Activated gamma-delta T cell treated with Interleukin-2 at 50 U/mL for 16 hours (primary cell): ENCODE measurements around the gene LDB2.

Source experiments
- DNase-seq: peaks from one replicate; pipeline ENCODE4 v3.0.0-alpha.2; 2020

LDB2 gene

DNA sequence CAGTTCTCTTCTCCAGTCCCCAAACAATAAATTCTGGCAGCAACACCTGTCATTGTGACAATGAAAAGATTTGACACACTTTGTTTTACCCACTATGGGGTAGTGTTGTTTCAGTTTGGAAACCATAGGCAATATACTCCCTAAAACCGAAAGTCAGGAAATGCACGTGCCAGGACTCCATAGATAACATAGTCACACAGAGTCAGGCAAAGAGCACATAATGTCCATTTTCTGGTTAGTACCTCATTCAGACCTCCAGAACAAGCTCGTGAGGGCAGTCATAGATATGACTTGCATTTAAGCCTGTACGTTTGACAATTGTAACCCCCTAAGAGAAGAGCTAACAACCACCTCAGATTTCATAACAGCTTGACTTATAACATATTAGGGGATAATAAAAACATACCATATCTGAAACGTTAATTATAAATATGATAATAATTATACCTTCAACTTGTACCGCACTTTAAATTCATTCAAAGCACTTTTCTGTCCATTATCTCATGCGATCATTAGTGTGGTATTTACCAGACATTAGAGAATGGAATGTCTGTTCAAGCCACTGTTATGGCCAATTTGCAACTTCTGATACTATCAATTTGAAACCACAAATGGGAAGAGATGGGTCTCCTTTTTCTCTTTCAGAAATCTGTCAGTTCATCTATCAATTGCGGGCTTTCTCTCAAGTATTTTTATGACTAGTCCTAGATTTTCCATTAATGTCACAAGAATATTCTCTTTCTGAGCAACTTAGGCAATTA is 147.4 kb downstream of the LDB2 start:
- no peak for DNase-seq

DNA sequence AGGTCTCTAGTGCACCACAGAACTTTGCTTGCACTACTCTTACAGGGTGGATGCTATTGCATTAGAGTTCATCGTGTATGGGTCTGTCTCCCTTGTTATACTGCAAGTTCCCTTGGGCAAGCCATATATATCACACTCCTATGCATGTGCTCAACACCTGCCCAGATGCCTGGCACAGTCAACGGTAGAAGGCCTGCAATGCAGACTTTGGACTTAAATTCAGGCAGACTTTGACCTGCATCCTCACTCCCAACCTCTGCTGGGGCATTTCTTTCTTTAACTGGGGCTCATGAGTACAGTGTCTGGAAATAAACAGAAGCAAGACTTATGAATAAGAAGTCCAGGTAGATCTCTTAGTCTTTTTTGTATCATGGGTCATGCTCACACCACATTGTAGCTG is 148.2 kb downstream of the LDB2 start:
- no peak for DNase-seq

DNA sequence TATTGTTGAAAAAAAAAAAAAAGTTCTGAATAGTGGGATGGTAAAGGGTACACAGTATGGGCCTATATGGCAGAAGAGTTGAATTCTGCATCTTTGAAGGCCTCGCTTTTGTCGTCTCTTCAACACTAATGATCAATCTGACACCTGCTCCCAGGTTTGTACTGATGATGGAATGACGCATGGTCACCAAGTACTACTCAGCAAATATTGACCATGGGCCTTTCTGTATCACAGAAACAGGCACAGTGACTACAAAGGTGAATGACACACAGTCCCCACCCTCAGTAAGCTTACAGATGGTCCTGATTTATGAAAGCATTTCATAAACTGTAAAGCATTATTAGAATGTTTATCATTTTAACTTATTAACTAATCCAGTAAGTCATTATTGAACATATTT is 152.6 kb downstream of the LDB2 start:
- no peak for DNase-seq

DNA sequence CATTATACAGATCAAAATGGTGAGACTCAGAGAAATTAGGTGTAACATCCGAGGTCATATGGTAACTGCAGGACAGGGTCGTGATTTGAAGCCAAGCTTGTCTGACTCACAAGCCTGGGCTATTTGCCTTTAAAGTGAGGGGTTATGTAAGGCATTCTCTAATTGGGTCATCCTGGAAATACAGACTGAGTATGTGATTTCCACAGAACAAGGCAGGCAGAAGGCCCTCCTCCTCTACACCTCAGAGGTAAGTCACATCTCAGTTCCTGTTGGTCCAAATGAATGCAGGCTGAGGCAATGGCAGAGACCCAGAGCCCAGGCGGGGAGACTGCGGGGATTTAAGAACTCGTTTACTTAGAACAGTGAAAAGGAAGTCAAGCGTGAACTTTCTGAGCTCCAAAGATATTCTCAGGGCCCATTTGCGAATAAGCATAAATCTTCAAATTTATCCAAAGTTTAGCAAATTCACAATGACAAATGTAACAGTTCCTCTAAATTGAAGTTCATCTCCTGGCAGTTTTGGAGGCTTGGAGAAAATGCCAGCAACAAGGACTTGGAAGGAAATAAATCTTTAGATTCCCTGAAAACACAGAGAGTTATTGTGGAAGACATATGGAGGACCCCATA is 153.3 kb downstream of the LDB2 start:
- DNase-seq: no peak

DNA sequence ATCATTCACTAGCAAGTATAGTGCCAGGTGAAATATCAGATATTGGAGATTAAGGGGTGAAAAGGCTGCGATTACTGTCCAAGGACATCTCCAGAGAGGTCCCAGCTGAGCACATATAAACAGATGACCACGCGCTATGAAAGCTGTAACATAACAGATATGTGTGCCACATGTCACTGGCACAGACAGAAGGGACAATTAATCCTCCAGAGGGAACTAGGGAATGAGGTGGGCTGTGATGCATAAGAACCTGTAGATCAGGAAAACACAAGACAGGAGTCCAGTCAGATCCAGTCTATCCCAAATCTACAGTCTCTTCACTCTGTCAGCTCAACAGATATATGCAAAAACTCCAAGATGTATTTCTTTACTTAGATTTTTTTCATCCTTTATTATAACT is 157.2 kb downstream of the LDB2 start:
- DNase-seq: no peak

DNA sequence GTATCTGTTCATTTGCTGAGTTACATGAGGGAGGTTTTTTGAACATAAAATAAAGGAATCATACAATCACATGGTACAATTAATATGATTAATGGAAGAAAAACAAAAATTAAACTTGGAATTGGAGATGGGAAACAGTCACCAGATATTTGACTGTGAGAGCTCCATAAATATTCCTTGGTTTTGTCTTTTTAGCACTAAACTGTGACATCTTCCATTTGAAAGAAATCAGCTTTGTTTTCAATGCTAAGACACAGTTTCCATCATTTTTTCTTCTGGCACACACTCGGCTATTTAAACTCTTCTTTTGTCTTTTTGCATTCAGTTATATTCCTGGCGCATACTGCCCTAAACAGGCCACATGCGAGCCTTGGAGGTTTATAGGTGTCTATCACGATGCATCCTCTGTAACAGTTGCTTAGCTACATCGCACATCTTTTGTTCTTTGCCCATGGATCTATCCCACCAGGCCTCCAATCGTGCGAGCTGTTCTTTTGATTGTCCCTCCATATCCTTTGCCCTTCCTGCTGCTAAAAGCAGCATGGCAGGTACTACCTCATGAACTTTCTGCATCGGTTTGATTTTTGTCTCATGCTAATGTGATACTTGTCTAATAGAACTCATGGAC is 158.3 kb downstream of the LDB2 start:
- DNase-seq: no peak

DNA sequence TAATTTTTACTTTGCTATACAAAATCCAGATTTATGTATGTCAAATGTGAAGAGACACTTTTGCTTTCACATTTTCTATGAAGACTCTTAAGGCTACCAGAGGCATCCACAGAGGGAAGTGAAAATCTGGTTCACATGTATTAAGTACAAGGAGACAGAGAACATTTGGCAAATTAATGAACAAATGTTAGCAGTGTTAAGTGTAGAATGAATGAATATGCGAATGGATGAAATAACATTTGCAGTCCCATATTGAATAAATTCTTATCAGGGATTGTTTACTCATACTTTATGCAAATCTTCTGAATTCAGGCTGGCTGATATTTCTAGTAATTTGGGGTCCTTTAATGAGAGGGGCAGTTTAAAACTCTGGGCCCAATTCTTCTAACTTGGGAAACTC is 159.9 kb downstream of the LDB2 start:
- DNase-seq: no peak

DNA sequence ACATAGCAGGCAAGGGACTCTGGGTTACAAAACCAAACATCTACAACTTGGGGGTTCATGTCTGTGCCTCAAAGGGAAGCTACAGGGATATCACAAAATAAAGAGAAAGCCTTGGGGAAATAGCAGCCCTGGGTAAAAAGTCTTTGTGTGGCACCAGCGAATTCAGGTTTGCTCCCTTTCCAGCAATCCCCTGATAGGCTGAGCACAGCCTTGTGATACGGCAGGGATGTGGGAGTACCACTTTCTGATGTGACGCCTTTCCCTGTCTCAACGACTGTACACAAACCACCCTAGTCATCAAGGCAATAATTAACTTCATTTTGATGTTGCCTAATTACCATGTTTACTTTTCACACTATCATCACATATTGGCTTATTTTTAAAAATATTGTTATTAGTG is 164.9 kb downstream of the LDB2 start:
- no peak for DNase-seq

DNA sequence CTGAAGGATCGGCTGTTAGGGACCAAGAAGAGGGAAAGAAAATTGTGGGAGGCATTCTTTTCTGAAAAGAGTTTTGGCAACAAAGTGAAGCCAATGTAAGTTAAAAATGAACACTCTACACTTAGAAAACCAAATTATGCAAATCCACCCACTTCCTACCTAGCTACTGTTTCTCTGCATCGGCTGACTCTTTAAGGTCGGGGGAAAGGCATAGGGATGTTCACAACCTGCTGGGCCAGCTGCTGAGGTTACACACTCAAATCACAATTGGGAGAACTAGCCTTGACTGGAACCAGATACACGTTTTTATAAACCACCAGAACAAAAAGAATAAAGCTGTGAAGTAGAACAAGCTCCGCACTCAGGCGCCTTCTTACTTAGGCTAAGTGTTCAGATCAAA is 165.7 kb downstream of the LDB2 start:
- DNase-seq: no peak

DNA sequence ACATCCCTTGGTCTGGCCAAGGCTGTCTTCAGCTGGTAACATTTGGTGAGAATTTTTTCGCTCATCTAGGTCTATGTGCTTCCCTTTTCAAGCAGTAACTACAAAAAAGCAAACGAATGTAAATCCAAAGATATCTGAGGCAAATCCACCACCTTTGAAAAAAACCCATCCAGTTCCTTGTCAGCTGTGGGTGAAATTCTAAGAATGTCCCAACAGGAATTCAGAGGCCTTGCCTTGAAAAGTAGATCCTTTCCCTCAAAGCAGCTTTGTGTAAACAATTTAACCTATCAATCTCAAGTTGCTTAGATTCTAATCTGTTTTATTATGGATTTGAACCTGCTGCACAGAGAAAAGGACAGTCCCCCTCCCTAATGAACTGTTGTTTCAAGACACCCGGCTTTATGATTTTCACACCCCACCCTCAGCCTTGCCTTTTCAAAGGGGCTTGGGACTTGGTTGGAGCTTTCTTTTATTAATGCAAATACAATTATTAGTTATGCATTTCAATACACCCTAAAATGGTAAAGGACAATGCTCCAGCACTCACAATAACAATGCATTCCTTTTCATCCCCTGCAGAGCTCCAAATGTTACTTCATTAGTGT is 166.6 kb downstream of the LDB2 start:
- DNase-seq: no peak

DNA sequence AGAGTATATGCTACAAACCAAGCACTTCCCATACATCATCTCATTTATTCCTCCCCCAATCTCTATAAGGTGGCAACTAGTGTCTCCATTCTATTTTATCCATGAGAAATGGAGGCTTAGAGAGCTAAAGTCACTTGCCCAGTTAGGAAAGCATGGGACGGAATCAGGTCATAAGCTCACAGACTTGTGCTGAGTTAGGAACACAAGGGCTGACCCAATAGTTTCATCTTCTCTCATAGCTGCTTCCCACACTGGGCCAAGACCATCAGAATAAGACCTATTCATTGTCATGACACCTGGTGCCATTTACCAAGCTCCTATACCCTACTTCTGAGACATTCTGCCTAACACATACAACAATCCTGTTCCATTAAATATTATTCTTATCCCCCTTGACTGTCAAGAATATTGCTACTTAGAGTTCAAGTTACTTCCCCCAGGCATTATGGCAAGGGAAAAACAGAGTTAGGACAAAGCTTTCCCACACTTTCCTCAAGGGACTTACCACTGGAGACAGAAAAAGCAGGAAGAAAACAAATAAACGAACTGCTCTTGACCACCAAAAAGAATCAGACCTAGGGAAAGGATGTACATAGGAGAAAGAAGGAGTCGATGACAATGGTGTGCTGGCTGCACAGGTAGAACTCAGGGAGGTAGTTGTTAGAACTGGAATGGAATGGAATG is 167.8 kb downstream of the LDB2 start:
- DNase-seq: no peak

DNA sequence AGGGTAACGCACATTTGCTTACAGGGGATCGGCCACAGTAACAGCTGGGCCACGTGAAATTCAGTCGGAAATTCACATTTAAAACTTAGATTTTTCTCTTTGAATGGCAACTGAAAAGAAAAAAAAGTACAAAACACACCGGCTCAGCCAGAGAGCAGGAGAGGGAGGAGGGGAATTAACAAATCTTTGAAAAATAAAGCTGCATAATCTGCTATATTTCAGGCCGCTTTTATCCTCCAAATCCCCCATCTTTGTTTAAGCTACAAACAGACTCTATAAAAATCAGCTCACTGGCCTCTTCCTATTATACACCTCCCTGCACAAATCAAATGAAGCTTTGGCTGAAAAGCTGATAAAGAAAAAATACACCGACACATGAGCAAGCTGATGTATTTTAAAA is 169.1 kb downstream of the LDB2 start:
- DNase-seq: no peak

DNA sequence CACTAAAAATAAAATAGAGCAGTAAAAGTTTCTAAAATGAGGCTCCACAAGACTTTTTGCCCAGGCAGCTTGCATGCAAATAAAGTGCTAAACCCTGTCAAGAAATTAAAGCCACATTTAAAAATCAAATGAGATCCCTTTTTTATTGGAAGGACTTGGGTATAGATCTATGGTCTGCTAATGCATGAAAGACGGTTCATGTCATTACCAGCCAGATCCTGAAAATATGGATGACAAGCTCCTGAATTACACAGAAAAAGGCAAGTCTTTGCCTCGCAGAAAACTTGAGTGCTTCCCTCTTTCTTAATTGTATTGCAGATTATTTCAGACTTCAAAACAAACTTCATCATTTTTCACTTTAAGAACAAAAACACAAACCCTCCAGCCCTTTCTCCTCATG is 169.6 kb downstream of the LDB2 start:
- no peak for DNase-seq

DNA sequence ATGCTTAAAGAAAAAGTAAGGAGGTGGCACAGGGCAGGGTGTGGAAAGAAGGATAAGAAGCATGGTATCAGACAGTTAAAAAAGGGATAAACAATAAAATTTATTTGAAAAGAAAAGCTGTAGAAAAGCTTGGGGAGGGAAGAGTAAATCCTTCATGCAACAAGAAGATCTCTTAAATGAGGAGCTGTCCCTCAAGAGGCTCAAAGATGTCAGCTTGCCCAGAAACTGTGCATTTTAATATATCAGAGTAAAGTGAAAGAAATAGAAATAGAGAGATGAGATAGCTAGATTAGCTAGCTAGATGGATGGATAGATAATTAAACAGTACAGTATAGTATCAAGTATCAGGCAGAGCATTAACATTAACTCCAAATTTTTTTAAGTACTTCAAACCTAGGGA is 170.3 kb downstream of the LDB2 start:
- no peak for DNase-seq

DNA sequence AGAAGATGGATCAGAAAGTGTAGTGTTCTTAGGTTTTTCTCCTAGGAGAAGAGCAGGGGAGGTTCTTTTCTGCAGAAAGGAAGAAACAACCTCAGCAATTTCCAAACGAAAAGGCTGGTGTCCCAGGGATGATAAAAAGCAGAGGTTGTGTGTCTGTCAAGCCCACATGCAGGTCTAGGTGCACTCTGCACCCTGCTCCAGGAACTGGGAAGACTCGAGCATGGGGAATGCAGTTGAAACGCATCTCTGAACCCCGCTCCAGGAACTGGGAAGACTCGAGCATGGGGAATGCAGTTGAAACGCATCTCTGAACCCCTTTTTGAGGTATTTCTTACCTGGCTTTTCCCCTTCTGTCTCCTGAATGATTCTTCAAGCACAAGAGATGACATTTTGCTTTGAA is 171.2 kb downstream of the LDB2 start:
- DNase-seq: no peak

DNA sequence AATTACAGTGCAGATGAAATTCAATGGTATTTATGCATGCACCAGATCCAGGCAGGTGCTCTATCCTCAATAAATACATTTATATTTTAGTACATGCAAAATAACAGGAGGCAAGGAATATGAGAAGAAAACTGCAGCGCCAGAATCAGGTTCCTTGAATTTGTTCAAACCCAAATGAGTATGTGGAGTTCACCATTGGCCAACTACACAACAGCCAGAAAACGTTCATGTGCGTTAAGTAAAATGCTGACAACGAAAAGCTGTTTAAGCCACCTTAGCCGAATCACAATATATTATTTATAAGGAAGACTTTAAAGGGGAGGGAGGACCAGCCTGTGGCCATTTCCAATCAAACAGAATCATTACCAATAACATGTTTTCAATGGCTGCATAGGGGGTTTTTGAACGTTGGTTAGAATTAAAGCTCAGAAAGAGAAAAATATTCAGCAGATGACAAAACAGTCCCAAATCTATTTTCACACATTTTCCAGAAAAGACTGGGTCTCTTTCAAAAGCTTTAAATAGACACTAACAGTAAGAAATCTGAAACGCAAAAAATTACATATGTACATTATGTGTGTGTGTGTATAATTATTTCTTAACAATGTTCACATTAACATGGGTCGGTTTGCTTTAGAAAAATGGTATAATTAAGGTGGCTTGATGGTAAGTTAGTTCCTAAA is 171.9 kb downstream of the LDB2 start:
- DNase-seq: no peak

DNA sequence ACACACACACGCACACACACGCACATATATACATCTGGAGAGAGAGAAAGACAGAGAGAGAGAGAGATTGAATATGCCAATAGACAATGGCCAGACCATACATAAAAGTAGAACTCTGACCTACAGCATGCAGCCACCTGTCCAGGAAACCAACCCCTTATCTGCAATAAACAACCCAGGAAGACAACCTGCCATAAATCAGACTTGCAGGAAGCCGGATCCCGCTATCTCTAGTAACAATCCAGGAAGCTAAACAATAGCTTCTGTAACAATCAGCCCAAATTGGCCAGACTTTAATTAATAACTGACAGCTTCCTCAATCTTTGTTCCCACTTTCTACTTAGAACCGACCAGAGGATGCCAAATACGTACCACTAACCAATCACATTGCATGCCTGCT is 173.2 kb downstream of the LDB2 start:
- no peak for DNase-seq

DNA sequence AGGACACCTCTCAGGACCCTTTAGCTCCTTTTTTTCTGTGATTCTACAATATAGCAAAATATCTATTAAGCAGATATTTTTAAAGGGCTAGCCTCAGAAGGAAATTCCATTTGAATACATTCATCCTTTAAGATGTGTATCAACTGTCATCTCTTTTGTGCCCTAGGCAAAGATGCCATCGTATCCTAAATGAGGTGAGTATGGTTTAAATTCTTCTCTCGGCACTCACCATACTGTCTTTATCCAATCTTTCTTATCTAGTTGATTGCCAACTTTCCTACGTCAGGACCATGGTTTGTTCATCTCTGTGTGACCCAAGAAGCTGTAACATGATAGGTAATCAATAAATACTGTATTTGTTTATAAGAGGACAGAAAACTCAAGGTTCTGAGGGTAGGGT is 176.0 kb downstream of the LDB2 start:
- no peak for DNase-seq

DNA sequence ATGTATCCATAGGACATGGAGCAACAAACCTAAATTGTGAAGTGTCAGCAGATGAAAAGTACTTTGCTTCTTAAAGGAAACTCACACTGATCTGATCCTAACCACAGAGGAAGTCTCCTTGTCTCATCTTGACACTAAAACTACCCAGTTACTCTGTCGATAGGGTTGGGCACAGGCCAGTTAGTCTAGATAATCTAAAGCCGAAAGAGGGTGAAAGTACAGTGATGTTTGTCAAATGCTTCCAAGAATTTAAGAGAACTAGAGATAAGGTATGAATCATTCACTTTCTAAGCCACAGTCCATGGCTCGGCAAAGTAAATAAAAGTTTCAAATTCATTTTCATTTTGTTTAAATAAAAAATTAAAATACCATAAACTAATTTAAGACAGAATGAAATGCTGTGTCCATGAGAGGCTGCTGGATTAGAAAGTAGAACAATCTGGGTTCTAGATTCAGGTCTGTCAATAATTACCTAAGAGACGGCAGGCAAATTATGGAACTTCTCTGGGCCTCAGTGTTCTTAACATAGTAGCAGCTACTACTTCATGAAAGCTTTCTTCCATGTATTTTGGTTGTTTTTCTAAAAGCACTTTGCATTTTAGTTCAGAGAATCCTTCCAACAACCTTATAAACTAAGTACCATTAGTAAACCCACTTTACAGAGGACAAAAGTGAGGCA is 176.7 kb downstream of the LDB2 start:
- no peak for DNase-seq

DNA sequence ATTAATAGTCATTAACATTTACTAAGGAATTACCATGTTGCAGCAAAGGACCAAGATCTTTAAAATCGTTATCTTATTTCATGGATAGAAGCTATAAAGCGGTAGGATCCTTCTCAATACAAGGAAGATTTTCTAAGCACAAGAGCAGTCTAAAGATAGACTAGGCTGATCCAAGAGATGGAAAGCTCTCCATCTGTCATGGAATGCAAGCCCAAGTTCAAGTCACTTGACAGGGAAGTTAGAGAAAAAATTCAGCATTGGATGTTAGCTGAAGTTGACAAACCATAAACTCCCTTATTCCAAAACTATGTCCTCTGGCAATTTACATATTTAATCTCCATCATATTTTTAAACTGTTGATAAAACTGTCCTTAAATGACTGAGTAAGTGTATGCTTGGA is 177.7 kb downstream of the LDB2 start:
- no peak for DNase-seq

DNA sequence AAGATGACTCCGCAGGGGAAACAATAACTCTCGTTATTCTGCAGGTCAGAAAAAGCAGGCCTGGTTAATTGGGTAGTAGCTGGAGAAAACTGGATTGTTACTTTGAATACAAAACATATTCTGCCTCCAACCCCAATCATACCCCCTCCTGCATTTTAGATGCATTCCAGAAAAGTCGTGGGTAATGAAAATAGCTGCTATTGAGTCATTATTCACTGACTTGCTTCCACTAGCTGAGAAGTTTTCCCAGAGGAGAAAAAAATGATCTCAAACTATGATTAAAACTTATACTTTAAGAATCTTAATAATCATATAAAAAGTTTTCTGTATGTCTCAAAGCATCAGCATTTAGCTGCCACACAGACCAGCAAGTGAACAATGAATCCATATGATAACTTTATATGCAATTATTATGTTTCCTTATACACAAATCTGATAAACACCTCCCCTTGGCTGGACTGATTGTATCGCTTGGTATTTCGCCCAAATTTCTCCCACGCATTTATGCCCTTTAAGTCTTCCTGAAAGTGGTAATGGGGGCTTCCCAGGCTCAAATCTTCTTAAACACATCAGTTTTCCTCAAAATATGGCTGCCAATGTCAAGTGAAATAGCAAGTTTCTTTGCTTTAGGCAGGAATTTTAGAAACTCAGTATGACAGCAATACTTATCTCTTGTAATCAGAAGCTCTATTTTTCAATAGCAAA is 181.0 kb downstream of the LDB2 start:
- no peak for DNase-seq

DNA sequence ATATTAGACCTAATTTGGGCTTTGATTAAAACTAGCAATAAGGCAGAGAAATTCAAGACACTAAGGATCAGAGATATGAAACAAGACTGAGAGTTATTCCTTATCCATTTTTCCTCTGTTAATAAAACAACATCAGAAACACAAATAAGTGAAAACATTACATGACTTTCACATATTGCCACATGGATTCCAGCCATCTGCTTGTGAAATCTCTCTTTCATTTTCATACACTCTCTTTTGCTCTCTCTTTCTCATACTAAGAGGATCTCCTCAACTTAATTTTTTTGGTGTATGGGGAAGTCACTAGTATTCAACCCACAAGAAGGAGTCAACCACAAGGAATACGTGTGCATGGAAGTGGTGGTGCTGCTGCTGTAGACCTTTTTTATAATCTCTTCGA is 183.0 kb downstream of the LDB2 start:
- no peak for DNase-seq
